Activated naive CD4-positive, alpha-beta T cell treated with anti-CD3 and anti-CD28 coated beads, Interleukin-2, amount 50 U/mL, for 72 hours (primary cell): ENCODE results near the gene EFTUD2. TPM values are rescaled to one million over a fixed set of nuclear protein-coding genes. Genes with fewer than 3 reads are reported as not detected.
A peak's percentile ranks its signal among the peaks of the same experiment; 100 is the strongest.
"Not testable (repeated sequence)": the region's sequence is repeated elsewhere in the genome, so short reads cannot be mapped to it uniquely, and the experiment has no call there.

Source experiments
- ATAC-seq, 2 donors: fragments of 150-1000 bp; cut with Tn5 transposase; 2 replicates each; pipeline ENCODE4 v1.10.0; 2021; ENCODE audit warnings: mild to moderate bottlenecking in 2 of 2, moderate library complexity in 2 of 2
- DNase-seq, 2 donors: peaks; one replicate each; pipeline ENCODE4 v3.0.0; 2021 to 2022; ENCODE audit warnings: low spot score in 2 of 2
- H3K27ac Mint-ChIP-seq, 2 donors: one replicate each; pipeline ENCODE4 v1.8.0; 2022; ENCODE audit warnings: mild to moderate bottlenecking in 2 of 2, mixed read lengths in 2 of 2
- H3K36me3 Mint-ChIP-seq, 2 donors: one replicate each; pipeline ENCODE4 v1.8.0; 2022; ENCODE audit warnings: mixed read lengths in 2 of 2
- H3K9me3 Mint-ChIP-seq, 2 donors: one replicate each; pipeline ENCODE4 v1.8.0; 2022; ENCODE audit warnings: mixed read lengths in 2 of 2
- total RNA-seq, 2 donors: library from RNA; stranded (reverse); gene quantifications; one replicate each; pipeline ENCODE4 v1.2.3, GENCODE V29; 2022

EFTUD2 gene
- 100 to 1,000 TPM in 1 of 2 donors, 10 to 100 TPM in 1; 77.8 to 186 TPM for total RNA-seq

DNA sequence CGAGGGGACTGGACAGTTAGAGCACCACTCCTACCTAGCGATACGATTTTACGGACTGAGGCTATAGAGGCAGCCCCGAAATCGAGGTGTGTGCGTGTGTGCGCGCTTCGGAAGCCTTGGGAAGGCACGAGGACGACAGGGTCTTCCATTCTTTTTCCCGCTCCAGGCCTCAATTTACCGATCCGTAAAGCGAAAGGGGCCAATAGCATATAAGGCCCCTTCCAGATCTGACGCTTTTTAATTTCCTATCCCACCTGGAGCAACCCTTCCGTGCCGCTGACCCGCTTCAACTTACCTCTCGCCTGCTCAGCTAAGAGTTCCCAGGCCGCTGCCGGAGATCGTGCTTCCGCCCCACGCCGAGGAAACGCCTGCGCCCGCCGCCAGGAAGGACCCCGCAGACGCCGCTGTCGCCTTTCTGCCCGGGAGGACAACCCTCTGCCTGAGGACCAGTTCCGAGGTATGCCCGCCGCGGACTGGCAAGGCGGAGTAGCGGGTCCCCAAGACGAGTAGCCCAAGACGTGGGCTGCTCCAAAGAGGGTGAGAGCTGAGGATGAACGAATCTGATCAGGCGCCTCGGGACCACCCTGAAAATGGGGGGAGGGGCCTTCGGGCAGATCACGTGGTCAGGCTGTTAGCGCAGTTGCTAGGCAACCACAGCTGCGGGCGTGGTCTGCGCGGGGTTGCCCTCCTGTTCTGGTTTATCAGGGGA lies at the start of gene EFTUD2:
EFTUD2 (minus strand) TSS at position 372 of the 709 bp plus-strand sequence. CDS start 4,924 bp downstream, outside the sequence.
- ATAC-seq (peak; percentile 85 to 92), DNase-seq (peak; percentile 91 to 94)
- H3K9me3 Mint-ChIP-seq, result no peaks in the 10 kb centered on the region
- peak within 1 kb of the TSS; percentile 98 to 99 for H3K27ac Mint-ChIP-seq
- peaks cover 6 to 19% of the 10 kb centered on the region in 2 donors for H3K36me3 Mint-ChIP-seq

DNA sequence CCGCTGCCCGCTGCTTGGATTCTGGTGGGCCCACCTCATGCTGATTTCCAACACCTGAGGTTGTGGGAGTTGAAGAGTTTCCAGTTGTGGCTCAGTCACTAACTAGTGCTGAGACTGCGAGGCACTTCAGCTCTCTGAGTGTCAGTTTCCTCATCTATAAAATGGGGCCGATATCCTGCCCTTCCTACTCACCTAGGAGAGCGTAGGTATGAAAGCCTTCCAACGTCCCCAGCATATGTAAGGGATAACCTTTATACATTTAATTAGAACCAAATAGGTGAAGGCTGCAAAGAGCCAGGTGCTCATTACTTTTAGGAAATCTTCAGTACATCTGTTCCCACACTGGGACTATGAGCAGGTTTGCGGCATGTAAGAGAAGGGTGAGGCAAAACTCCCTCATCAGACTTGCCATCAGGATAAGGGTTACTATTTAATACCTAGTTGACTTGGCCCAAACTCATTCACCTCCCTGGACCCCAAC lies 49.1 kb upstream of the EFTUD2 start:
- Mint-ChIP-seq H3K36me3 (peaks cover 16 to 19% of the 10 kb centered on the region in 2 donors), H3K27ac (peak overlapping the region; percentile 48 to 90), H3K9me3 (no peaks in the 10 kb centered on the region)
- DNase-seq (no peak), ATAC-seq (no peak)

DNA sequence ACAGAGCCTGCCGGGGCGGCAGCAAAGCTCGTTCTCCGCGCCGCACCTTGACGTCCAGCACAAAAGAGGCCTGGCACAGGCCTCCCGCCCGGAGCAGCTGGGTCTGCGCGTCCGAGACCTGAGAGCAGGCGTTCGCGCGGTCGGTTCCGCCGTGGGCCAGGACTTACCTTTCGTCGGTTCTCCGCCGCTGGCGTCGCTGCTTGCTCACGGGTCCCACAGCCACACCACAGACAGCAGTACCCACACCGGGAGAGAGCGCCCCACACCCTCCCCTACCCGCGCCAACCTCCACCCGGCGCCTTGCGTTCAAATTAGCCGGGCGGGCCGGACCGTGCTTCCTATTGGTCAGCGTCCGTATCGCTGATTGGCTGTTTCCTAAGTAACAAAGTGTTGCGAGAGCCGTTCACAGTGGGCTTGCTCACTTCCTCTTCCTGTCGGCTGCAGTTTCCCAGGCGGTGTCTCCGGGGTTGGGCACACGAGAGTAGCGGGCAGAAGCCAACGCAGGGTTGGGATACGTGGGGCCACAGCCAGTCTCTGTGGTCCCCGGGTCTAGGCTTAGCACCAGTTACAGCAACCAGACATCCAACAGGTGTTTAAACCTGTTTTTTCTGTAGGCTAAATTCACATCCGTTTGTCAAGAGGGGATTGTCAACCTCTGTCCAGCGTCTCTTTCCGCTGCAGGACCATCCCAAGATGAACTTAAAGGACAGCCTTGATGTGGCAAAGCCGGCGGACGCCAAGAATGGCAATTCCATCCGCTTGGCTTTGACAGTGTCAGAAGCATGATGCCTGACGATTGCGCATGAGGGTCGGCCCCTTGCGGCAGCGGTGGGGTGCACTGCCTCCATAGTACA lies 48.4 kb upstream of the EFTUD2 start, which contains the start of gene KIF18B:
KIF18B (minus strand) TSS at position 313 of the 854 bp plus-strand sequence. CDS start 11,429 bp downstream, outside the sequence.
- H3K9me3 Mint-ChIP-seq, result no peaks in the 10 kb centered on the region
- peak; percentile 90 to 94 for DNase-seq
- peak within 1 kb of the TSS; percentile 90 to 94 for H3K27ac Mint-ChIP-seq
- peaks cover 16 to 19% of the 10 kb centered on the region in 2 donors for H3K36me3 Mint-ChIP-seq
- ATAC-seq, result peak; percentile 97 to 98

DNA sequence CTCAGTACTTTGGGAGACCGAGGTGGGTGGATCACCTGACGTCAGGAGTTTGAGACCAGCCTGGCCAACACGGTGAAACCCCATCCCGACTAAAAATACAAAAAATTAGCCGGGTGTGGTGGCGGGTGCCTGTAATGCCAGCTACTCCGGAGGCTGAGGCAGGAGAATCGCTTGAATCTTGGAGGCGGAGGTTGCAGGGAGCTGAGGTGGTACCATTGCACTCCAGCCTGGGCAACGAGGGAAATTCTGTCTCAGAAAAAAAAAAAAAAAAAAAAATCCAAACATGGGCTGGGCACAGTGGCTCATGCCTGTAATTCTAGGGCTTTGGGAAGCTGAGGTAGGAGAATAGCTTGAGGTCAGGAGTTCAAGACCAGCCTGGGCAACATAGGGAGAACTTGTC lies 46.4 kb upstream of the EFTUD2 start:
- not testable (repeated sequence) for H3K9me3 Mint-ChIP-seq, H3K27ac Mint-ChIP-seq, ATAC-seq, DNase-seq
- peaks cover 16 to 23% of the 10 kb centered on the region in 2 donors for H3K36me3 Mint-ChIP-seq

DNA sequence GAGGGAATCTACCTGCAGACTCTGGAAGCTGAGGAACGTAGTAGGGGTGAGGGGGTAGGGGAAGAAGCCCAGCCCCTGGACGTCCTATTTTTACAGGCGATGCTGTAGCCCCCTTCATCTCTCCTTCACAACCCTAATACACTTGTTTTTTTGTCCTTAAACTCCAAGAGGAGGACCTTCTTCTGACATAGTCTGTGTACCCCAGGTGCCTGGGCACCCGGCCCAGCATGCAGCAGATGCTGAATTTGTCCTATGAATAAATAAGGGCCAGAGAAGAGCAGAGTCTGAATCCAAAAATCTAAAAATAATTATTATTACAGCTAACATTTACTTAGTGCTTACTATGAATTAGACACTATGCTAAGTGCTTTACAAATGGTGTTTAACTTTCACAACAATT lies 43.2 kb upstream of the EFTUD2 start:
- peaks cover 11 to 44% of the 10 kb centered on the region in 2 donors for H3K36me3 Mint-ChIP-seq

DNA sequence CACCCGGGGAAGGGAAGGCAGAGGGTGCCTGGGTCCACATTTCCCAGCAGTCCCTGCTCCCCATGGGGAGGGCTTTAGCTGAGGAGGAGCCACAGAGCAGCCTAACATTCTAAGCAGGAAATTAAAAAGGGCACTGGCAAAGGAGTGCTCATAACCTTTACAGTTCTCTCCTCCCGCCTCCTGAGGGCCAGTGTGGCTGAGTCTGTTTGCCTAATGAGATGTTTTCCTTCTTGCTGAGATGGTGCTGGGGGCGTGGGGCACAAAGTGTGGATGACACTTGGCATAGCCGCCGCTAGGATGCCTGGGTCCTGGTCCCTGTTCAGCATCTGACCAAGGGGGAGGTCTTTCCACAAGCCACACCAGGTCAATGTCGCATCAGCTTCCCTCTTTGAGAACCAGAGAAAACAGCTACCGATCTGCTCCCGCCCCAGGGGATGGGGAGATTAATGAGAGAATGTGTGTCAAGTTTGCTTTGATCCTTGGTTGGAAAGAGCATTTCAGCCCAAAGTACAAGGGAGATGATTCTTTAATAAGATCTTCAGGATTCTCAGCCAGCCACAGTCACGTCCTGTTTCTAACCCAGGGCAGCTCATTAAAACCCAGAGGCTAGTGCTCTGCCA lies 42.6 kb upstream of the EFTUD2 start:
- Mint-ChIP-seq H3K9me3 (no peaks in the 10 kb centered on the region), H3K36me3 (peaks cover 7 to 44% of the 10 kb centered on the region in 2 donors), H3K27ac (no peak overlapping the region)
- DNase-seq, result no peak
- ATAC-seq, result no peak

More for the DNA sequence above, 43.2 kb upstream of the EFTUD2 start:
- no peak for ATAC-seq
- H3K27ac Mint-ChIP-seq, result no peak overlapping the region
- DNase-seq, result no peak
- H3K9me3 Mint-ChIP-seq, result no peaks in the 10 kb centered on the region

DNA sequence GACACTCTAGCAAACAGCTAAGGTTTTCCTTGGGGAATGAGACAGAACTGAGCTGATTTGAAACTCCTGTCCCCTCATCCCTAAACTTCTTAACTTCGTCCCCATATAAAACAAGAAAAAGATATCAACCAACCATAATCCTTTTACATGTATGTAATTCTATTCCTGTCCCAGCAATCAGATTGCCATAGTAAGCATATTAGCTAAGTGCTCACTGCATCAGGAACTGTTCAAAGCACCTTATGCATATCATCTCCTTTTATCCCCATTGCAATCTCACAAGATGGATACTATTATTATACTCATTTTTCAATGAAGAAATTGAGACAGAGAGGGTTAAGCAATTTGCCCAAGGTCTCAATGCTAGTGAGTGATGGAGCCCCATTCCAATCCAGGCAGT lies 41.5 kb upstream of the EFTUD2 start:
- Mint-ChIP-seq H3K9me3 (no peaks in the 10 kb centered on the region), H3K36me3 (peaks cover 0 to 34% of the 10 kb centered on the region in 2 donors), H3K27ac (no peak overlapping the region)
- DNase-seq (no peak), ATAC-seq (no peak)

DNA sequence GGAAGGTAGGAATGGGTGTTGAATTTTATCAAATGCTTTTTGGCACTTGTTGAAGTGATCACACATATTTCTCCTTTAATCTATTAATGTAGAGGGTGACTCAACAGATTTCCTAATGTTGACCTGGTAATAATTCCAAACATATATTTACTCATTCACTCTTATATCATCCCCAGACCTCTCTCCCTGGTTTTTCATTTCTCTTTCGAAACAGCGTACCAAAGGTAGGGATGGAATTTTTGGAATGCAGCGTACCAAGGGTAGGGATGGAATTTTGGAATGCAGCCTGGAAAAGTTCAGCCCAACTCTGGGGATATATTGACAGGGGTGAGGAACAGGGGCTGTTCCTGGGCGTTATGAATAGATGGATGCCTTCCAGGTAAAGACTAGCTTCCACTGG lies 41.1 kb upstream of the EFTUD2 start:
- Mint-ChIP-seq H3K36me3 (peaks cover 0 to 38% of the 10 kb centered on the region in 2 donors), H3K27ac (no peak overlapping the region), H3K9me3 (no peaks in the 10 kb centered on the region)
- ATAC-seq, result no peak
- no peak for DNase-seq

DNA sequence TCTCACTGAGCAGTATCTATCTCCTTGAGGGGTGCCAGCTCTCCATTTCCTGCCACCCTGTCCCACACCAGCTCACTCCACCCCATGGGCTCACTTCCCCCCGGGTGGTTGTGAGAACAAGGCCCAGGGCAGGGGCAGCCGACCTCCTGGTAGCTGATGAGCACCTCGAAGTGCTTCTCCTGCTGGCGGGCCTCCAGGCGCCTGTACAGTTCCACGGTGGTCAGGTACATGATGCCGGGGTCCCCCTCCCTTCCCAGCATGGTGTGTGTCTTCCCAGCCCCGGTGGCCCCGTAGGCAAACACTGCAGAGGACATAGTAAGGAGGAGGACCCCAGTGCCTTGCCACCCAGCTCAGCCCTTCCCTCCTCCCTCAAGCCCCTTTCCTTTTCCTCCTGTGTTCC lies 35.9 kb upstream of the EFTUD2 start:
- Mint-ChIP-seq H3K27ac (peak overlapping the region; percentile 28 to 69), H3K9me3 (no peaks in the 10 kb centered on the region), H3K36me3 (peaks cover 0 to 31% of the 10 kb centered on the region in 2 donors)
- peak in 1 of 2 donors; percentile 45 for DNase-seq
- ATAC-seq, result peak in 1 of 2 donors; percentile 22

DNA sequence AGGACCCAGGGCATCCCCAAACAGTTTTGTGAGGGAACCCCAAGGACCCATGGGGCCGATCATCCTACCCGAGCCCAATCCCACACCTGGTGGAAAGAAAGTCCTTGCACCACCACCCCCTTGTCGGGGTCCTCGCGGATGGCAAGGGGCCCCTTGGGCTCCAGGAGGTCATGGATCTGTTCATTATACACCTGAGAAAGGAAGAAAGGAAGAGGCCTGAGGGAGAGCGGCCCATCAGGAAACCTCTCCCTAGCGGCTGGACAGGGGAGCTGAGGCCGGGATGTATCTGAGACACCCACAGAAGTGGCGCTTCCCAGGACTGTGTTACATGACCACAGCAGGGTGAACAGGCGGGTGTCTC lies 35.5 kb upstream of the EFTUD2 start:
- DNase-seq (no peak), ATAC-seq (no peak)
- Mint-ChIP-seq H3K27ac (no peak overlapping the region), H3K36me3 (peaks cover 2 to 27% of the 10 kb centered on the region in 2 donors), H3K9me3 (no peaks in the 10 kb centered on the region)

DNA sequence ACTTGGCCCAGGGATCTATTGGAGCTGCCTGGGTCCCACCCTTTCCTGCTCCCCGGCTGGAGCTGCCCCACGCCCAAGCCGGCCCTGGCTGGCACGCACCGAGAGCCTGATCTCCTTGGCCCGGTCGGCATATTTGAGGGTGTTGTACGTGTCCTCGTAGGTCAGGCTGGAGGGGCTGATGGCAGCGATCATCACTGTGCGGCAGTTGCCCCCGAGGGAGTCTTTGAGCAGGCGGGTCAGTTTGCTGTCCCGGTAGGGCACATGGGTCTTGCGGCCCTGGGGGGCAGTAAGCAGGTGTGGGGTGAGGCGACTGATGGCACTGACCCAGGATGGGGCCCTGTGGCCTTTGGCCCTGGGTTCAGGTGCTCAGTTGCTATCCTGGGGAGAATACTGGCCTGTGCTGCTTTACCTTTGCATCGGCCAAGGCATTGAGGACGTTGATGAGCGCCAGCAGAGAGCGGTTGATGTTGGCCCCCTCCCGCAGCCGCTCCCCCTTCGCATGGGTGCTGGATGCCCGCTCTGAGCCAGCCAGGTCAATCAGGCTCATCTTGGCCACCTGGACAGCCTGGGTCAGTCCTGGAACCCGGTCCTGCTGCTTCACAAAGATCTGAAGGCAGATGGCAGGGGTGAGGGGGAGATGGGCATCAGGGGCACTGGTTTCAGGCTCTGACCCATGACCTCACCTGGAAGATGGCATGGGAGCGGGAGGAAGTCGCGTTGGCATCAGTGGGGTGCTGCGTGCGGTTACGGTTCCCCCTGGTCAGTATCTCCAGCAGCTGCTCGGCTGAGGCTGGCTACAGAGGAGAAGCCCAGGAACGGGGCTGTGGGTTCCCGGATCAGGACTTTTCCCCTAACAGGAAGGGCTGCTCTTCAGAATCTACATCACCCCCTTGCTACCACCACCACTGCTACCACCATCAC lies 34.8 kb upstream of the EFTUD2 start:
- H3K27ac Mint-ChIP-seq, result peak overlapping the region in 1 of 2 donors; percentile 68
- peaks cover 7 to 22% of the 10 kb centered on the region in 2 donors for H3K36me3 Mint-ChIP-seq
- ATAC-seq, result no peak
- no peaks in the 10 kb centered on the region for H3K9me3 Mint-ChIP-seq
- peak in 1 of 2 donors; percentile 39 for DNase-seq

DNA sequence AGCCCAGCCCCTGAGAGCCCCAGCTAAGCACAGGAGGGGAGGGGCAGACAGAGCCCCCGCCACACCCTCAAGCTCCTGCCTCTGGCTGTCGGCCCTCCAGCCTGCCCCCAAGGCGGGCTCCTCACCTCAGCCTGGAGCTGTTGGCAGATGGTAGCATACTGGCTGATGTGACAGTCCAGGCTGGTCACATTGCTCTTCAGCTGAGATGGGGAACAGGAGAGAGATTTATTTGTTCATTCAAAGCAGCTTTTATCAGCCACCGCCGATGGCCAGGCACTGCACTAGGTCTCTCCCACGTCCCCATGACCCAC lies 33.5 kb upstream of the EFTUD2 start:
- Mint-ChIP-seq H3K36me3 (peaks cover 7 to 19% of the 10 kb centered on the region in 2 donors), H3K9me3 (no peaks in the 10 kb centered on the region), H3K27ac (no peak overlapping the region)
- DNase-seq (no peak), ATAC-seq (no peak)

DNA sequence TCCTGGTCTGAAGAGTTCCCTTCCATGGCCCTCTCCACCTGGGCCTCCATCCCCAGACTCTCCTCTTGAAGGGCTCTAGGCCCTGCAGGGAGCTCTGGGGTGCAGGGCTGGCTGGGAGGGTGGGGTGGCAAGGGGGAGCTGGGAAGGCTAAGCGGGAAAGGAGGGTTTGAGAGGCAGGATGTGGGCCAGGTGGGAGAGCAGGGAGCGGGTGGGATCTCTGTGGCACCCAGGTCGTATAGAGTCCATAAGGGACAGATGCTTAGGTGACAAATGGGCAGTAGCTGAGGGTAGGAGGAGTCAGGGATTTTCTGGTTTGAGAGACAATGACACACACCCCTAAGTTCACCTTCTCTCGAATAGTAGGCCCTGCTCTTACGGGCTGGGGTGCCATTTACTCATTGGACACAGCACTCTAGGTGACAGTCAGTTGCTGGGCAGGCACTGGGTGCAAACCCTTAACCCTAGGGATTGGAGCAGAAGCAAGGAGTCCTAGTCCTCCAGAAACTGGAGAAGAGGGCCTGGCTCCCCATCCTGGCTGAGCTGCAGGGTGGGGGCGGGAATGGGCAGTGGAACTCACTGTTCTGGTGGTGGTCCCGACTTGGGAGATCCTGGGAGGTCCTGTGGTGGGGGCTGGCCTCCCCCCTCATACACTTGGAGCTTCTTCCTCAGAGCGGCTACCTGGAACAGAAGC lies 33.0 kb upstream of the EFTUD2 start:
- DNase-seq, result peak in 1 of 2 donors; percentile 51
- no peak for ATAC-seq
- no peaks in the 10 kb centered on the region for H3K9me3 Mint-ChIP-seq
- no peak overlapping the region for H3K27ac Mint-ChIP-seq
- H3K36me3 Mint-ChIP-seq, result peaks cover 7 to 22% of the 10 kb centered on the region in 2 donors

DNA sequence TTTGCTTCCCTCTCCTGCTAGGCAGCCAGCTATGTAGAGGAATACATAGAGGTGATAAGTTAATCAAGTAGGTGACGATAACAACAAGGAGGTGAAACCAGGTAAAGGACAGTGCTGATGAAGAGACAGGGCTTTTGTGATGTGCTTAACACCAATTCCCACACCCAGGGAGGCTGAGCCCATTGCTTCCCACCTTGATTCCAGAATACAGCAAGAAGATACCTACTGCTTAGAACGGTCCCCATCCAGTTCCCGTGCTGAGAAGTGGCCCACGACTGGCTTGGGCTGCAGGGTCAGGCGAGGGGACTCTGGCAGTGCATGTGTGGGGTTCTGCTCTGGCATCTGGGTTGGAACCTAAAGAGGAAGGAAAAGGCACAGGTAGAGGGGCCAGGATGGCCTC lies 32.1 kb upstream of the EFTUD2 start:
- Mint-ChIP-seq H3K27ac (no peak overlapping the region), H3K36me3 (peaks cover 7 to 22% of the 10 kb centered on the region in 2 donors), H3K9me3 (no peaks in the 10 kb centered on the region)
- ATAC-seq, result no peak
- peak in 1 of 2 donors; percentile 33 for DNase-seq

DNA sequence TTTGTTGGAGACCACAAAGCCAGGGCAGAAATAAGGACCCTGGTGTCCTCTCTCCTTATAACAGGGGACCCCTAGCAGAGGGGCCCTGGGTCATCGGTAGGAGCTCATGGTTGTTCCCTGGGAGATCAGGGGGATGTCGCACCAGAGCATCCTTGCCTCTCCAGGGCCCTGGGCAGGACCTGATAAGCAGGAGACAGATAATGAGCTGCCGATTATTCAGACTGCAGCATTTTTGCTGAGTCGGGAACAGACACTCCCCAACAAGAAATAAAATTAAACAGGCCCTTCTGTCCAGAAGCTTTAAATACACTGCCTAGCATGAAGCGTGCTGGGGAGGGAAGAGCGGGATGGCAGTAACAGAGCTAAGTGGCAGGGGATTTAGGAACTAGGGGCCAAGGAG lies 31.4 kb upstream of the EFTUD2 start:
- no peak overlapping the region for H3K27ac Mint-ChIP-seq

More for the DNA sequence above, 31.4 kb upstream of the EFTUD2 start:
- Mint-ChIP-seq H3K9me3 (no peaks in the 10 kb centered on the region), H3K36me3 (peaks cover 7 to 20% of the 10 kb centered on the region in 2 donors)
- ATAC-seq (no peak), DNase-seq (no peak)
